ENCODE data around the gene PDIA6.

GRCh38 chr2:10844097-10844496 is 31.5 kb upstream of the PDIA6 start:
- no peak for TF ChIP-seq POLR2AphosphoS5 (IDR thresholded peaks at IDR 0.05; ENCODE audit: low read depth, low read length)
- no peak for TF ChIP-seq CTCF (IDR thresholded peaks at IDR 0.05)
- no peak for TF ChIP-seq SIN3A (IDR thresholded peaks at IDR 0.05; ENCODE audit: borderline replicate concordance, insufficient read depth, low read depth, low read length)
- no peak for TF ChIP-seq REST (IDR thresholded peaks at IDR 0.05; ENCODE audit: insufficient read depth in 1 of 2, low read depth in 2 of 2, low read length in 1 of 2)
- TF ChIP-seq TCF7L2 (IDR thresholded peaks at IDR 0.05; ENCODE audit: low read depth, low read length), result no peak
